NCI-H510A (cell line): Measurements from ENCODE around the gene TSKU.

Source experiments
- DNase-seq: peaks from one replicate; lab custom pipeline; 2025; lab: John Stamatoyannopoulos, UW

TSKU gene

GRCh38 chr11:76770642-76771445, 12.3 kb upstream of the TSKU start:
- no peak for DNase-seq

GRCh38 chr11:76771446-76772099, 11.6 kb upstream of the TSKU start:
- no peak for DNase-seq

GRCh38 chr11:76772100-76772782, 10.9 kb upstream of the TSKU start:
- DNase-seq: no peak

DNA sequence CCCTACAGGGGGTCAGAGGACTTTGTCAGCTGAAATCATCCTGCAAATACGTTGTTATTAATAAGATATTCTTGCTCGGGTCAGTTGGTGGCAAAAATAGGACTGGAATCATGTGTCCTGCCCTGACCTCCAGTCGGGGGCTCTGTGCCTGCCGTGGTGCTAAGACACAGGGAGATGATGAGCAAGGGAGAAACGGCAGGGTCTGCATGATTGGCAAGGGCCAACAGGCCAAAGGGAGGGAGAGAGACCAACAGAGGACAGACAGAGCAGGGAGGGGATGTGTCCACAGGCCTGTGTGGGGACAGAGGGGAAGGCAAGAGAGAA, 10.4 kb upstream of the TSKU start:
- DNase-seq: no peak

- DNase-seq: no peak
Observed at GRCh38 chr11:76773921-76774361, 9.2 kb upstream of the TSKU start.

GRCh38 chr11:76776472-76776871, 6.7 kb upstream of the TSKU start:
- no peak for DNase-seq

DNA sequence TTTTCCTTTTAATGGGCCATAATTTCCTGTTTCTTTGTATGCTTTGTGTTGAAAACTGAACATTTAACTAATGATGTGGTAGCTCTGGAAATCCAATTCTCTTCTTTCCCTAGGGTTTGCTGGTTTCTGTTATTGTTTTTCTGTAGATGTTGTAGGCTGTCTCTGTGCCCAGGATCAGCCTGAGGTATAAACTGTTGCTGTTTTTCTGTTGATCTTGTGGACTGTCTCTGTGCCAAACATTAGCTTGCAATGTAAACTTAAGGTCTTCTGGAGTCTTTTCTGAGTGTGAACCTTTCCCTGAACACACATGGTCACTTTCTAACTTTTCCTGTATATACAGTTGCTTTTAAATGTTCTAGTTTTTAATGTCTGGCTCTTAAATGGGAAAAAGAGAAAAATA, 5.9 kb upstream of the TSKU start:
- no peak for DNase-seq

GRCh38 chr11:76777876-76778275, 5.3 kb upstream of the TSKU start:
- DNase-seq: no peak

DNA sequence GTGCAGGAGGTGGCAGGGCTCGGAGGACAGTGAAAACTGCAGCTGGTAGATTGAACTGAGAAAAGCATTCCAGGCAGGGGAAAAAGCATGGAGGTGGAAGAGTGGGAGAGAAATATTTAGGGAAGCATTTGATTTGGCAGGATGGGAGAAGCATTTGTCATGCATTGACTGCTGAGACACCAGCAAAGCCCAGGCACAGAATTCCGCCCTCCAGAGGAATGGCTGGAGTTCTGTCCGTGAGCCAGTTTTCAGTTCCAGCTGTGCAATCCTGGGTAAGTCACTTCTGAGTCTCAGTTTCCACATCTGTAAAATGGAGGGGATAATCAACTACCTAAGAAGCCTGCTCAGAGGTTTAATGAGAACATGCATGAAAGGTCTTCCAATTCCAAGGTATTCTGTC, 4.3 kb upstream of the TSKU start:
- no peak for DNase-seq

GRCh38 chr11:76781046-76781801, 1.9 kb upstream of the TSKU start:
- no peak for DNase-seq

DNA sequence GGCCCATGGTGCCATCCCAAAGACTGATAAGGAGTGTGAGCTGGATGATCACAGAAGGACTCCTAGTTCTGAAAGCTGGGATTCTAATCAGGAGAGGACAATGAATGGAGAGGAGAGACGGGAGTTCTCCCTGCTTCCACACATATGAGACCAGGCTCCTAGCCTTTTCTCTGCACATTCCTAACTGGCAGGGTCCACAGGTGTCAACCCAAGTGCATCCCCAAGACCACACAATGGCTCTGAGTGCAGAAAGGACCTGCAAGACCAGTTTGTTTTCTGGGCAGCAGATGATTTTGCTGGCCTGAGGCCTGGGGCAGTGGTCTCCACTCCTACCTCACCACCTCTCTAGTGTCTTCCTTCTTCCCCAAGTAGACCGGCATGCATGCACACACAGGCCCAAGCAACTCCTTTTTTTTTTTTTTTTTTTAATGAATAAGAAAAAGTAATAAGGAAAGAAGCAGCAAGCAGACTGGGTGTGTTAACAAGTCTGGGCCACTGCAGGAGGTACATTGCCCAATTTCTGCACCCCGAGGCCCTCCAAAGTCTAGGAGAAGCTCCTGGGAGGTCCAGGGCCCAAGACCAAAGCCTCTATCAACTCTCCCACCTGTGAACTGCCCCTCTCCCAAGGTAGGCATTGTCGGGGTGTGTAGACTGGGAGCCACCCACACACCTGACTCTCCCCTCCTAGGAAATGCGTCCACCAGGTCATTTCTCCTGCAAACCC, 1.2 kb upstream of the TSKU start:
- no peak for DNase-seq

DNA sequence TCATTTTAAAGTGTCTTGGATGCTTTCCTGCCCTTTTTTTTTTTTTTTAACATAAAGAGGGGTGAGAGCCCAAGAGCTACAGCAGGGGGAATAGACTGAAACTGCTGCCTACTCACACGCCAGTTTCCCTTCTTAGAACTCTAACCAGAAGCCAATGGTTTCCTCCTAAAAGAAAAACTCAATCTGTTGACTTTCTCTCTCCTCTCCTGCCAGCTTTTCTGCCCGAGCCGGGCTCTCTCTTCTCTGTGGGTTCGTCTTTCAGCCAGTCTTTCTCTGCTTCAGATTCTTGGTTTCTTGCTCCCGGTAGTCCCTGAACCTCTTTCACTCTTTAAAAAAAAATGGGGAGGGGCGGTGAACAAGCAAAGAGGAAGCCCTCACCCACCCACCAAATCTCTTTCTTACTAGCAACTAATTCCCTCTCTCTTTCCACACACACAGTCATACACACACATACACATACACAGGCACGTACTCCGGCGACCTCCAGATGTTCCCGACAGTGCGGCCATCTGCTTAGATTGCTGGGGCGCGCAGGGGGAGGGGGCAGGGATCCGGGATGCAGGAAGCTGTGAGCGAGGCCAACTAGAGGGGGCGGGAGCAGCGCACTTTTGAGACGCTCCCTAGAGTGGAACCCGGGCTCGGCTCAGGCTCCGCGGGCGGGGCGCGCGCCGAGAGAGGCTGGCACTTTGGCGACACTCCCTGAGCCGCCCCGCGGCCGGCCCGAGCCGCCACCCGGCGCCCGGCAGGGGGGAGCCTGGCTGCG, 444 bp upstream of the TSKU start:
- peak; percentile 90 for DNase-seq

- no peak for DNase-seq
Observed at GRCh38 chr11:76783896-76784813, 999 bp downstream of the TSKU start.

GRCh38 chr11:76785513-76785912, 2.4 kb downstream of the TSKU start:
- DNase-seq: no peak

GRCh38 chr11:76786016-76786415, 2.9 kb downstream of the TSKU start:
- DNase-seq: no peak

- no peak for DNase-seq
Observed at GRCh38 chr11:76786441-76787014, 3.4 kb downstream of the TSKU start.

DNA sequence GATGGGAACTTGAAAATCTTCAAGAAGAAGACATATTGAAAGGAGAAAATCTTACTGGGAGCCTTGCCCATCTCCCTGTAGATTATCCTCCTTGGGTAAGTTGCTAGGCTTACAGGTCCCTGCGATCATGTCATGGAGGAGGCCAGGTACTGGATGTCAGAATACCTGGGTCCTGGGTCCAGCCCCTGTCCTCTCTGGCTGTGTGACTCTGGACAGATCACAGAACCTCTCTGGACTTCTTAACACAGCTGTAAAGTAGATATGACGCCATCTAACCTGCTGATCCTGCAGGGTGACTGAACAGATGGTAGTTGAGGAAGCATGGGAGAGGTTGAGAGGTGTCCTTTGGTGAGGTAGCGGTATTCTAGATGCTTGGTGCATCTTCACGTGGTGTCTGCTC, 4.1 kb downstream of the TSKU start:
- no peak for DNase-seq

GRCh38 chr11:76787911-76788596, 4.9 kb downstream of the TSKU start:
- DNase-seq: no peak
